H9 (cell line): Measurements from ENCODE around the gene VASP. TPM values are rescaled to one million over a fixed set of nuclear protein-coding genes. Genes with fewer than 3 reads are reported as not detected.

Experiments
- DNase-seq: peaks from one replicate; pipeline ENCODE4 v3.0.0-alpha.2; 2017
- H2AFZ ChIP-seq: one replicate; pipeline ENCODE4 v1.6.1; 2013; ENCODE audit warnings: mild to moderate bottlenecking, low read length, control low read depth, moderate library complexity
- H2AK5ac ChIP-seq: 2 replicates; pipeline ENCODE4 v1.6.1; 2013; ENCODE audit warnings: low read length, control low read depth, mixed read lengths; ENCODE audit not compliant: insufficient read length
- H2BK120ac ChIP-seq: one replicate; pipeline ENCODE4 v1.6.1; 2013; ENCODE audit warnings: low read depth, mild to moderate bottlenecking, low read length, control low read depth, inconsistent platforms; ENCODE audit not compliant: poor library complexity, severe bottlenecking
- H2BK12ac ChIP-seq: 2 replicates; pipeline ENCODE4 v1.6.1; 2013; ENCODE audit warnings: low read length, control low read depth, mixed read lengths, low read depth; ENCODE audit not compliant: insufficient read length
- H2BK15ac ChIP-seq: 2 replicates; pipeline ENCODE4 v1.6.1; 2013; ENCODE audit warnings: low read depth, low read length, control low read depth
- H2BK20ac ChIP-seq: one replicate; pipeline ENCODE4 v1.6.1; 2013; ENCODE audit warnings: low read depth, mild to moderate bottlenecking, low read length, control low read depth, inconsistent platforms; ENCODE audit not compliant: poor library complexity, severe bottlenecking
- H2BK5ac ChIP-seq: 2 replicates; pipeline ENCODE4 v1.6.1; 2013; ENCODE audit warnings: low read length, control low read depth, mixed read lengths; ENCODE audit not compliant: insufficient read length
- H3K14ac ChIP-seq: 2 replicates; pipeline ENCODE4 v1.6.1; 2013; ENCODE audit warnings: low read length, control low read depth; ENCODE audit not compliant: insufficient read depth
- H3K18ac ChIP-seq: 2 replicates; pipeline ENCODE4 v1.6.1; 2013; ENCODE audit warnings: low read depth, mild to moderate bottlenecking, mixed read lengths, low read length, control low read depth; ENCODE audit not compliant: insufficient read length
- H3K23ac ChIP-seq: 2 replicates; pipeline ENCODE4 v1.6.1; 2013; ENCODE audit warnings: low read length, control low read depth, mixed read lengths, low read depth; ENCODE audit not compliant: insufficient read length
- H3K23me2 ChIP-seq: 2 replicates; pipeline ENCODE4 v1.6.1; 2013; ENCODE audit warnings: low read depth, mild to moderate bottlenecking, mixed read lengths, low read length, control low read depth; ENCODE audit not compliant: insufficient read length, poor library complexity, severe bottlenecking
- H3K27ac ChIP-seq: 2 replicates; pipeline ENCODE4 v1.5.1; 2013; ENCODE audit warnings: low read length, control low read depth, mixed read lengths, low read depth; ENCODE audit not compliant: insufficient read length
- H3K27me3 ChIP-seq: 2 replicates; pipeline ENCODE4 v1.6.1; 2013; ENCODE audit warnings: low read length, control low read depth, inconsistent platforms; ENCODE audit not compliant: insufficient read depth
- H3K4ac ChIP-seq: 2 replicates; pipeline ENCODE4 v1.6.1; 2013; ENCODE audit warnings: low read depth, mild to moderate bottlenecking, control low read depth, inconsistent platforms, low read length, moderate library complexity
- H3K4me1 ChIP-seq: 2 replicates; pipeline ENCODE4 v1.6.1; 2013; ENCODE audit warnings: low read length, control low read depth, inconsistent platforms; ENCODE audit not compliant: insufficient read depth
- H3K4me2 ChIP-seq: 2 replicates; pipeline ENCODE4 v1.6.1; 2013; ENCODE audit warnings: low read length, control low read depth, mixed read lengths; ENCODE audit not compliant: insufficient read length, insufficient read depth
- H3K56ac ChIP-seq: 2 replicates; pipeline ENCODE4 v1.6.1; 2013; ENCODE audit warnings: low read depth, mild to moderate bottlenecking, mixed read lengths, low read length, control low read depth; ENCODE audit not compliant: insufficient read length
- H3K79me1 ChIP-seq: 2 replicates; pipeline ENCODE4 v1.6.1; 2013; ENCODE audit warnings: low read depth, mild to moderate bottlenecking, moderate library complexity, low read length, control low read depth, inconsistent platforms; ENCODE audit not compliant: insufficient read depth, poor library complexity, severe bottlenecking
- H3K79me2 ChIP-seq: 2 replicates; pipeline ENCODE4 v1.6.1; 2013; ENCODE audit warnings: low read length, control low read depth, inconsistent platforms; ENCODE audit not compliant: insufficient read depth
- H3K9ac ChIP-seq: 2 replicates; pipeline ENCODE4 v1.6.1; 2013; ENCODE audit warnings: low read length, control low read depth, mixed read lengths; ENCODE audit not compliant: insufficient read length; ENCODE audit errors: extremely low read depth
- H3K9me3 ChIP-seq: one replicate; pipeline ENCODE4 v1.6.1; 2013; ENCODE audit warnings: low read depth, low read length, inconsistent platforms; ENCODE audit not compliant: control insufficient read depth
- H3T11ph ChIP-seq: one replicate; pipeline ENCODE4 v1.6.1; 2013; ENCODE audit warnings: mild to moderate bottlenecking, low read length, control low read depth, inconsistent platforms
- H4K20me1 ChIP-seq: one replicate; pipeline ENCODE4 v1.6.1; 2013; ENCODE audit not compliant: control insufficient read depth, insufficient read length, insufficient read depth
- H4K5ac ChIP-seq: 2 replicates; pipeline ENCODE4 v1.6.1; 2013; ENCODE audit warnings: low read depth, mild to moderate bottlenecking, mixed read lengths, low read length, control low read depth; ENCODE audit not compliant: insufficient read length
- H4K8ac ChIP-seq: replicated peaks from 2 replicates; pipeline ENCODE4 v1.6.1; 2013; ENCODE audit warnings: low read length, control low read depth, mixed read lengths, low read depth; ENCODE audit not compliant: insufficient read length
- H4K91ac ChIP-seq: 2 replicates; pipeline ENCODE4 v1.6.1; 2013; ENCODE audit warnings: low read depth, mild to moderate bottlenecking, moderate library complexity, mixed read lengths, low read length, control low read depth; ENCODE audit not compliant: insufficient read length
- H3K27ac Mint-ChIP-seq, 3 experiments: 2 replicates in 2 of 3; 3 replicates in 1 of 3; pipeline ENCODE4 v1.8.0; 2020 to 2021; ENCODE audit warnings: mixed read lengths in 3 of 3, mild to moderate bottlenecking in 1 of 3, moderate library complexity in 1 of 3
- H3K27me3 Mint-ChIP-seq: 2 replicates; pipeline ENCODE4 v1.8.0; 2021; ENCODE audit warnings: low read depth, mild to moderate bottlenecking, moderate library complexity, mixed read lengths
- H3K36me3 Mint-ChIP-seq, 3 experiments: 2 replicates in 2 of 3; 3 replicates in 1 of 3; pipeline ENCODE4 v1.8.0; 2020 to 2021; ENCODE audit warnings: low read depth in 3 of 3, mixed read lengths in 3 of 3; ENCODE audit not compliant: insufficient read depth in 1 of 3
- H3K4me1 Mint-ChIP-seq, 2 experiments: 2 replicates each; pipeline ENCODE4 v1.8.0; 2020; ENCODE audit warnings: mixed read lengths in 2 of 2
- H3K4me3 Mint-ChIP-seq, 2 experiments: 2 replicates in 1 of 2; 3 replicates in 1 of 2; pipeline ENCODE4 v1.8.0; 2020 to 2021; ENCODE audit warnings: mild to moderate bottlenecking in 2 of 2, mixed read lengths in 2 of 2, moderate library complexity in 1 of 2
- H3K9me3 Mint-ChIP-seq, 2 experiments: 2 replicates in 1 of 2; 3 replicates in 1 of 2; pipeline ENCODE4 v1.8.0; 2020; ENCODE audit warnings: mild to moderate bottlenecking in 2 of 2, mixed read lengths in 2 of 2, moderate library complexity in 1 of 2
- WGBS: extraction: QIAGEN DNeasy Blood & Tissue Kit; methylation state at CpG from one replicate; pipeline ENCODE4 v1.1.7; 2013; ENCODE audit warnings: missing lambda C conversion rate, low lambda C conversion rate, mixed read lengths; ENCODE audit not compliant: insufficient read length; ENCODE audit errors: extremely low coverage; 5-methylcytosine and 5-hydroxymethylcytosine counted together
- total RNA-seq: library from RNA; stranded (reverse); gene quantifications from 2 replicates; pipeline ENCODE4 v1.2.1, GENCODE V29; 2021
- TF ChIP-seq, protein P1 (sequence below): fragments of 200-600 bp; sonication (generic); conservative IDR thresholded peaks from 3 replicates; pipeline ENCODE4 v1.8.0; 2021; ENCODE audit warnings: antibody characterized with exemption, mild to moderate bottlenecking

The VASP gene
- total RNA-seq, 1 experiment from 2014 or later = 157 TPM

GRCh38 chr19:45528149-45528743, 21.0 kb downstream of the VASP start:
- TF ChIP-seq, protein P1, sequence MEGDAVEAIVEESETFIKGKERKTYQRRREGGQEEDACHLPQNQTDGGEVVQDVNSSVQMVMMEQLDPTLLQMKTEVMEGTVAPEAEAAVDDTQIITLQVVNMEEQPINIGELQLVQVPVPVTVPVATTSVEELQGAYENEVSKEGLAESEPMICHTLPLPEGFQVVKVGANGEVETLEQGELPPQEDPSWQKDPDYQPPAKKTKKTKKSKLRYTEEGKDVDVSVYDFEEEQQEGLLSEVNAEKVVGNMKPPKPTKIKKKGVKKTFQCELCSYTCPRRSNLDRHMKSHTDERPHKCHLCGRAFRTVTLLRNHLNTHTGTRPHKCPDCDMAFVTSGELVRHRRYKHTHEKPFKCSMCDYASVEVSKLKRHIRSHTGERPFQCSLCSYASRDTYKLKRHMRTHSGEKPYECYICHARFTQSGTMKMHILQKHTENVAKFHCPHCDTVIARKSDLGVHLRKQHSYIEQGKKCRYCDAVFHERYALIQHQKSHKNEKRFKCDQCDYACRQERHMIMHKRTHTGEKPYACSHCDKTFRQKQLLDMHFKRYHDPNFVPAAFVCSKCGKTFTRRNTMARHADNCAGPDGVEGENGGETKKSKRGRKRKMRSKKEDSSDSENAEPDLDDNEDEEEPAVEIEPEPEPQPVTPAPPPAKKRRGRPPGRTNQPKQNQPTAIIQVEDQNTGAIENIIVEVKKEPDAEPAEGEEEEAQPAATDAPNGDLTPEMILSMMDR = no peak
- no peaks in the 10 kb centered on the region for H3K9me3 ChIP-seq
- H3K4ac ChIP-seq = no peak overlapping the region
- H4K20me1 ChIP-seq = no peaks in the 10 kb centered on the region
- H2AFZ ChIP-seq = no peak overlapping the region
- H2BK20ac ChIP-seq = no peak overlapping the region
- H3K23ac ChIP-seq = no peak overlapping the region
- H2BK15ac ChIP-seq = no peak overlapping the region
- no peak overlapping the region for H4K8ac ChIP-seq
- no peak overlapping the region for H2BK5ac ChIP-seq
- H3K36me3 Mint-ChIP-seq = peaks cover 30 to 55% (median 35%) of the 10 kb centered on the region in 3 experiments
- no CpG with 5 or more reads among the region's 17 CpGs for WGBS
- no peak overlapping the region for H2AK5ac ChIP-seq
- no peak overlapping the region for H3K27ac ChIP-seq
- no peak overlapping the region for H4K5ac ChIP-seq
- DNase-seq = peak; percentile 83
- H3K9ac ChIP-seq = peak overlapping the region; percentile 18
- no peak overlapping the region for H3K14ac ChIP-seq
- peak overlapping the region; percentile 52 for H3K18ac ChIP-seq
- no peak overlapping the region for H2BK12ac ChIP-seq
- peaks cover 15% of the 10 kb centered on the region for H3K23me2 ChIP-seq
- H3K4me1 ChIP-seq = no peaks in the 10 kb centered on the region
- H3K4me2 ChIP-seq = peak overlapping the region; percentile 84
- H2BK120ac ChIP-seq = no peak overlapping the region
- H3T11ph ChIP-seq = no peak overlapping the region
- H3K79me2 ChIP-seq = no peaks in the 10 kb centered on the region
- peak overlapping the region; percentile 9 to 82 (median 59); a peak in 5 of 7 replicates for H3K27ac Mint-ChIP-seq
- H3K4me1 Mint-ChIP-seq = peaks cover 19 to 25% of the 10 kb centered on the region in 2 experiments
- peaks cover 19% of the 10 kb centered on the region for H3K27me3 Mint-ChIP-seq
- no peak overlapping the region for H4K91ac ChIP-seq
- peaks cover 12% of the 10 kb centered on the region in 2 experiments for H3K9me3 Mint-ChIP-seq
- peaks cover 3% of the 10 kb centered on the region; the same call in 1 of the 2 replicates for H3K27me3 ChIP-seq
- peak overlapping the region; percentile 64 to 83 for H3K4me3 Mint-ChIP-seq
- H3K56ac ChIP-seq = no peak overlapping the region
- no peaks in the 10 kb centered on the region for H3K79me1 ChIP-seq
